ENCODE data around the gene PIGX.

The PIGX gene

GRCh38 chr3:196694941-196695848 lies 17.0 kb upstream of the PIGX start:
- TF ChIP-seq CTCF (IDR thresholded peaks at IDR 0.05) = no peak
- H3K27ac ChIP-seq = no peak overlapping the region
- H3K4me3 ChIP-seq (ENCODE audit: low read depth, low read length) = no peak overlapping the region

GRCh38 chr3:196695849-196696226 lies 16.3 kb upstream of the PIGX start:
- no peaks in the 10 kb centered on the region for H3K9me3 ChIP-seq (ENCODE audit: control insufficient read depth, low read length)
- no peak overlapping the region for H3K4me3 ChIP-seq (ENCODE audit: low read depth, low read length)
- H3K9ac ChIP-seq = no peak overlapping the region
- no peak overlapping the region for H2AFZ ChIP-seq
- no peaks in the 10 kb centered on the region for H3K27me3 ChIP-seq (ENCODE audit: control insufficient read depth, insufficient read depth, low read length)
- no peaks in the 10 kb centered on the region for H3K79me2 ChIP-seq
- H3K27ac ChIP-seq = no peak overlapping the region
- H3K36me3 ChIP-seq (ENCODE audit: control insufficient read depth, insufficient read depth, low read length) = no peaks in the 10 kb centered on the region
- H3K4me2 ChIP-seq (ENCODE audit: low read length) = no peak overlapping the region
- no peak for TF ChIP-seq CTCF (IDR thresholded peaks at IDR 0.05)
- no peaks in the 10 kb centered on the region for H3K4me1 ChIP-seq

More at GRCh38 chr3:196694941-196695848, 17.0 kb upstream of the PIGX start:
- Histone ChIP-seq H3K79me2 (no peaks in the 10 kb centered on the region), H3K27me3 (ENCODE audit: control insufficient read depth, insufficient read depth, low read length) (no peaks in the 10 kb centered on the region), H3K4me2 (ENCODE audit: low read length) (no peak overlapping the region), H3K9ac (no peak overlapping the region), H3K4me1 (no peaks in the 10 kb centered on the region), H2AFZ (no peak overlapping the region), H3K9me3 (ENCODE audit: control insufficient read depth, low read length) (no peaks in the 10 kb centered on the region), H3K36me3 (ENCODE audit: control insufficient read depth, insufficient read depth, low read length) (no peaks in the 10 kb centered on the region)

GRCh38 chr3:196697270-196697669 lies 14.9 kb upstream of the PIGX start:
- no peaks in the 10 kb centered on the region for H3K36me3 ChIP-seq (ENCODE audit: control insufficient read depth, insufficient read depth, low read length)
- TF ChIP-seq CTCF (IDR thresholded peaks at IDR 0.05) = no peak

DNA sequence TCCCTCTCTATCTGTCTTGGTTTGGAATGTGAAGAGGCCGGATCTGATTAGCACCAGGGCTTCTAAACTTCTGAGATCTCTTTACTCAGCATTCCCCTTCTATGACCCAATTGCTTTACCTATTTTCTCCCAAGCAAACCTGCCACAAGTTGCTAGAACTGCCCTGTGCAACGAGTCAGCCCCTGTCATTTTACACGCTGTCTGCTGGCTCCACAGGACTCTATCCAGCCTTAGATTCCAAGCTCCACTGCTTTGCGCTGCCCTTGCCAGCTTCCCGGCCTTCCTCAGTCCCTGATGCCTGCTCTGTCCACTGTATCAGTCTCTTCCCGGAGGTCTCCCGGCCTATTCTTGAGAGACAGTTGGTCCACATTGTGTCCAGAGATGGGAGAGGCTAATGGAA lies 12.4 kb upstream of the PIGX start:
- TF ChIP-seq CTCF (IDR thresholded peaks at IDR 0.05) = no peak
- peak overlapping the region; percentile 56 for H2AFZ ChIP-seq
- no peak overlapping the region for H3K27ac ChIP-seq
- no peak overlapping the region for H3K4me3 ChIP-seq (ENCODE audit: low read depth, low read length)
- no peaks in the 10 kb centered on the region for H3K36me3 ChIP-seq (ENCODE audit: control insufficient read depth, insufficient read depth, low read length)
- no peaks in the 10 kb centered on the region for H3K4me1 ChIP-seq
- H3K9ac ChIP-seq = no peak overlapping the region
- no peaks in the 10 kb centered on the region for H3K79me2 ChIP-seq
- peak overlapping the region; percentile 14 for H3K4me2 ChIP-seq (ENCODE audit: low read length)
- H3K9me3 ChIP-seq (ENCODE audit: control insufficient read depth, low read length) = no peaks in the 10 kb centered on the region
- no peaks in the 10 kb centered on the region for H3K27me3 ChIP-seq (ENCODE audit: control insufficient read depth, insufficient read depth, low read length)

More at GRCh38 chr3:196697270-196697669, 14.9 kb upstream of the PIGX start:
- no peaks in the 10 kb centered on the region for H3K27me3 ChIP-seq (ENCODE audit: control insufficient read depth, insufficient read depth, low read length)
- H3K27ac ChIP-seq = no peak overlapping the region
- H3K9me3 ChIP-seq (ENCODE audit: control insufficient read depth, low read length) = no peaks in the 10 kb centered on the region
- H3K79me2 ChIP-seq = no peaks in the 10 kb centered on the region
- H3K4me2 ChIP-seq (ENCODE audit: low read length) = no peak overlapping the region
- H2AFZ ChIP-seq = no peak overlapping the region
- H3K4me3 ChIP-seq (ENCODE audit: low read depth, low read length) = no peak overlapping the region
- no peaks in the 10 kb centered on the region for H3K4me1 ChIP-seq
- H3K9ac ChIP-seq = no peak overlapping the region

DNA sequence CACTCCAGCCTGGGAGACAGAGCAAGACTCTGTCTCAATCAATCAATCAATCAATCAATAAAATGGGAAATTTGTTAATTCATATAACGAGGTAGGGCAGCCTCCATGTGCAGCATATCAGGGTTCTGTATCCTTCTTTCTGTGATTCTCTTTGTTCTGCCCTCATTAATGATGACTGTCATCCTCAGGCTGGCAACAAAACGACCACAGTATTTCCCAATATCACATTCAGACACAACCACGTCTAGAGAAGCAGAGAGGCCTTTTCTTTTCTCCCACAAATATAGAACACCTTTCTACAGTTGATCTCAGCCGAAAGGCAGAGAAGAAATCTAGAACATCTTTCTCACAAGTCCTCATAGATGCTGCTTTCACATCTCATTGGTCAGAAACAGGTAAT lies 11.4 kb upstream of the PIGX start:
- H3K27me3 ChIP-seq (ENCODE audit: control insufficient read depth, insufficient read depth, low read length) = no peaks in the 10 kb centered on the region
- no peaks in the 10 kb centered on the region for H3K4me1 ChIP-seq
- no peak overlapping the region for H3K9ac ChIP-seq

More for the DNA sequence above, 11.4 kb upstream of the PIGX start:
- Histone ChIP-seq H3K27ac (no peak overlapping the region), H2AFZ (no peak overlapping the region), H3K4me3 (ENCODE audit: low read depth, low read length) (no peak overlapping the region), H3K9me3 (ENCODE audit: control insufficient read depth, low read length) (no peaks in the 10 kb centered on the region), H3K36me3 (ENCODE audit: control insufficient read depth, insufficient read depth, low read length) (no peaks in the 10 kb centered on the region), H3K79me2 (no peaks in the 10 kb centered on the region), H3K4me2 (ENCODE audit: low read length) (no peak overlapping the region)
- TF ChIP-seq CTCF (IDR thresholded peaks at IDR 0.05) = no peak
